Measurements from ENCODE around the gene CIAO2A.
"Not testable (repeated sequence)": the region's sequence is repeated elsewhere in the genome, so short reads cannot be mapped to it uniquely, and the experiment has no call there.

DNA sequence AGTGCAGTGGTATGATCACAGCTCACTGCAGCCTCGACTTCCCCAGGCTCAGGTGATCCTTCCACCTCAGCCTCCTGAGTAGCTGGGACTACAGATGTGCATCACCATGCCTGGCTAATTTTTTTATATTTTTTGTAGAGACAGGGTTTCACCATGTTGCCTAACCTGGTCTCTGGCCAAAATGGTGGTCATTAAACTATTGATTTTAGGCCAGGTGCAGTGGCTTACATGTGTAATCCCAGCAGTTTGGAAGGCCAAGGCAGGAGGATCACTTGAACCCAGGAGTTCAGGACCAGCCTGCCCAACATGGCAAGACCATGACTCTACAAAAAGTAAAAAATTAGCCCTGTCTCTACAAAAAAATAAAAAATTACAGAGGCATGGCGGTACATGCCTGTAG, 26.7 kb upstream of the CIAO2A start:
- TF ChIP-seq, protein P1, sequence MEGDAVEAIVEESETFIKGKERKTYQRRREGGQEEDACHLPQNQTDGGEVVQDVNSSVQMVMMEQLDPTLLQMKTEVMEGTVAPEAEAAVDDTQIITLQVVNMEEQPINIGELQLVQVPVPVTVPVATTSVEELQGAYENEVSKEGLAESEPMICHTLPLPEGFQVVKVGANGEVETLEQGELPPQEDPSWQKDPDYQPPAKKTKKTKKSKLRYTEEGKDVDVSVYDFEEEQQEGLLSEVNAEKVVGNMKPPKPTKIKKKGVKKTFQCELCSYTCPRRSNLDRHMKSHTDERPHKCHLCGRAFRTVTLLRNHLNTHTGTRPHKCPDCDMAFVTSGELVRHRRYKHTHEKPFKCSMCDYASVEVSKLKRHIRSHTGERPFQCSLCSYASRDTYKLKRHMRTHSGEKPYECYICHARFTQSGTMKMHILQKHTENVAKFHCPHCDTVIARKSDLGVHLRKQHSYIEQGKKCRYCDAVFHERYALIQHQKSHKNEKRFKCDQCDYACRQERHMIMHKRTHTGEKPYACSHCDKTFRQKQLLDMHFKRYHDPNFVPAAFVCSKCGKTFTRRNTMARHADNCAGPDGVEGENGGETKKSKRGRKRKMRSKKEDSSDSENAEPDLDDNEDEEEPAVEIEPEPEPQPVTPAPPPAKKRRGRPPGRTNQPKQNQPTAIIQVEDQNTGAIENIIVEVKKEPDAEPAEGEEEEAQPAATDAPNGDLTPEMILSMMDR (conservative IDR thresholded peaks at IDR 0.05; ENCODE audit: low read length) = not testable (repeated sequence)
- not testable (repeated sequence) for TF ChIP-seq EZH2phosphoT487 (IDR thresholded peaks at IDR 0.05; ENCODE audit: borderline replicate concordance, low read depth, low read length)
